ENCODE measurements around the gene BUD13. TPM values are rescaled to one million over a fixed set of nuclear protein-coding genes. Genes with fewer than 3 reads are reported as not detected.

BUD13 gene
- total and polyA plus RNA-seq, 2 of the 13 experiments (the other 11 are each of a cell fraction or from before 2014, with no cell fraction given), result 13.3 to 25.9 TPM

GRCh38 chr11:116808262-116809175, 35.7 kb upstream of the BUD13 start (continued):
- no peak for TF ChIP-seq ZBTB3 (CRISPR knock-in tag; IDR thresholded peaks at IDR 0.05; ENCODE audit: borderline replicate concordance, low read depth)
- no peak for TF ChIP-seq ZSCAN12 (CRISPR knock-in tag; IDR thresholded peaks at IDR 0.05)
- TF ChIP-seq ZNF280D (CRISPR knock-in tag; IDR thresholded peaks at IDR 0.05), result peak; percentile 70; the same call in 1 of the 2 replicates
- peak; percentile 56; the same call in 1 of the 2 replicates for TF ChIP-seq ZNF788 (CRISPR knock-in tag; IDR thresholded peaks at IDR 0.05; ENCODE audit: borderline replicate concordance)
- TF ChIP-seq ZMYM2 (CRISPR knock-in tag; IDR thresholded peaks at IDR 0.05), result peak; percentile 88
- TF ChIP-seq ZHX1 (CRISPR knock-in tag; IDR thresholded peaks at IDR 0.05; ENCODE audit: low read depth), result no peak
- no peak for TF ChIP-seq TRAFD1 (CRISPR knock-in tag; IDR thresholded peaks at IDR 0.05; ENCODE audit: borderline replicate concordance)
- TF ChIP-seq ZNF75D (CRISPR knock-in tag; IDR thresholded peaks at IDR 0.05; ENCODE audit: borderline replicate concordance), result no peak
- no peak for TF ChIP-seq NPAS2 (CRISPR knock-in tag; IDR thresholded peaks at IDR 0.05; ENCODE audit: borderline replicate concordance)
- no peak for TF ChIP-seq ZNF432 (CRISPR knock-in tag; IDR thresholded peaks at IDR 0.05; ENCODE audit: borderline replicate concordance)
- TF ChIP-seq GPBP1L1 (CRISPR knock-in tag; IDR thresholded peaks at IDR 0.05), result no peak
- TF ChIP-seq ZBTB43 (CRISPR knock-in tag; conservative IDR thresholded peaks at IDR 0.05), result peak; percentile 95
- TF ChIP-seq NFE2L2 (IDR thresholded peaks at IDR 0.05; ENCODE audit: low read length), result no peak
- no peak for TF ChIP-seq ATRX (CRISPR knock-in tag; IDR thresholded peaks at IDR 0.05; ENCODE audit: borderline replicate concordance)
- peak; percentile 93 for TF ChIP-seq ESRRA (CRISPR knock-in tag; IDR thresholded peaks at IDR 0.05; ENCODE audit: low read depth)

Data from HepG2 (cell line).